SK-N-MC (cell line): ENCODE results near the gene RPS27A.

ENCODE experiments used
- DNase-seq: peaks from one replicate; pipeline ENCODE4 v3.0.0-alpha.2; 2011; ENCODE audit warnings: low read depth, low spot score
- H3K27ac ChIP-seq: fragments of 200-600 bp; sonication (generic); 2 replicates; pipeline ENCODE4 v1.5.1; 2016; ENCODE audit warnings: mixed run types
- H3K36me3 ChIP-seq: fragments of 200-600 bp; sonication (generic); 2 replicates; pipeline ENCODE4 v1.6.1; 2017; ENCODE audit warnings: antibody characterized with exemption, low read length, mixed read lengths; ENCODE audit not compliant: insufficient read depth
- H3K4me3 ChIP-seq: fragments of 200-600 bp; sonication (generic); 2 replicates; pipeline ENCODE4 v1.5.1; 2016
- H3K9ac ChIP-seq: fragments of 200-600 bp; sonication (generic); 2 replicates; pipeline ENCODE4 v1.8.0; 2017; ENCODE audit warnings: mixed run types, mixed read lengths; ENCODE audit not compliant: insufficient read length
- H3K9me3 ChIP-seq: fragments of 200-600 bp; sonication (generic); 2 replicates; pipeline ENCODE4 v1.6.1; 2017; ENCODE audit warnings: low read depth, mild to moderate bottlenecking, antibody characterized with exemption, low read length, moderate library complexity, mixed read lengths
- EZH2 ChIP-seq: fragments of 200-600 bp; sonication (generic); IDR thresholded peaks from one replicate; pipeline ENCODE4 v1.6.1; 2017; ENCODE audit warnings: antibody characterized with exemption
- FOXP2 ChIP-seq: optimal IDR thresholded peaks from 2 replicates; pipeline ENCODE3; 2011; ENCODE audit warnings: mild to moderate bottlenecking, moderate library complexity; ENCODE audit not compliant: insufficient read depth; ENCODE audit errors: extremely low read length, control extremely low read depth
- POLR2AphosphoS5 ChIP-seq: IDR thresholded peaks from 2 replicates; pipeline ENCODE4 v1.6.1; 2012; ENCODE audit warnings: mild to moderate bottlenecking, low read depth, low read length, borderline replicate concordance

RPS27A gene

GRCh38 chr2:55282110-55282917 is 49.8 kb downstream of the RPS27A start:
- H3K27ac ChIP-seq, result no peak overlapping the region
- DNase-seq, result no peak

GRCh38 chr2:55283083-55283482 is 50.6 kb downstream of the RPS27A start:
- Histone ChIP-seq H3K36me3 (no peaks in the 10 kb centered on the region), H3K9me3 (no peaks in the 10 kb centered on the region), H3K4me3 (no peak overlapping the region), H3K9ac (no peak overlapping the region), H3K27ac (no peak overlapping the region)
- TF ChIP-seq EZH2, result no peak
- no peak for TF ChIP-seq POLR2AphosphoS5
- no peak for TF ChIP-seq FOXP2
- DNase-seq, result no peak

More at GRCh38 chr2:55282110-55282917, 49.8 kb downstream of the RPS27A start:
- Histone ChIP-seq H3K9me3 (no peaks in the 10 kb centered on the region), H3K36me3 (no peaks in the 10 kb centered on the region), H3K4me3 (no peak overlapping the region), H3K9ac (no peak overlapping the region)
- no peak for TF ChIP-seq EZH2
- TF ChIP-seq FOXP2, result no peak
- peak; percentile 41; the same call in 1 of the 2 replicates for TF ChIP-seq POLR2AphosphoS5
